ENCODE results near the gene TARS3. TPM values are rescaled to one million over a fixed set of nuclear protein-coding genes. Genes with fewer than 3 reads are reported as not detected.

TARS3 gene
- total and polyA plus RNA-seq, 11 donors = 8.3 to 44.3 (median 32.5) TPM

- H3K4me3 ChIP-seq = no peak overlapping the region
- ATAC-seq (no peak), DNase-seq (no peak)
- H3K27me3 ChIP-seq = no peaks in the 10 kb centered on the region
- peaks cover 0 to 44% (median 25%) of the 10 kb centered on the region in 9 donors for H3K36me3 ChIP-seq
- no peak overlapping the region for H3K27ac ChIP-seq
- no peak for TF ChIP-seq CTCF (IDR thresholded peaks at IDR 0.05)
- TF ChIP-seq POLR2A (IDR thresholded peaks at IDR 0.05) = no peak
- intact Hi-C loops (cut with DNase I) = loop anchor here in 4 of 10 donors (2.0 to 10.0 kb wide), 5 partner anchors 17 to 336 kb away; no protein-coding TSS in a partner anchor
- H3K9me3 ChIP-seq = no peaks in the 10 kb centered on the region
- 84 to 94% (median 90%) methylated on average over 3 of the region's 3 CpGs for WGBS, 4 donors
- H3K4me1 ChIP-seq = peaks cover 2 to 27% (median 16%) of the 10 kb centered on the region in 12 donors
Measured at GRCh38 chr15:101637919-101638318, 86.4 kb downstream of the TARS3 start.

GRCh38 chr15:101637516-101637915 is 86.8 kb downstream of the TARS3 start:
- Histone ChIP-seq H3K4me1 (peaks cover 2 to 24% (median 16%) of the 10 kb centered on the region in 12 donors), H3K9me3 (no peaks in the 10 kb centered on the region), H3K36me3 (peaks cover 0 to 40% (median 20%) of the 10 kb centered on the region in 9 donors), H3K27me3 (no peaks in the 10 kb centered on the region), H3K4me3 (no peak overlapping the region), H3K27ac (no peak overlapping the region)
- WGBS, 4 donors = 87 to 92% (median 89%) methylated on average over 6 of the region's 6 CpGs
- TF ChIP-seq CTCF (IDR thresholded peaks at IDR 0.05) = no peak
- TF ChIP-seq POLR2A (IDR thresholded peaks at IDR 0.05) = no peak
- DNase-seq (no peak), ATAC-seq (no peak)
- intact Hi-C loops (cut with DNase I) = loop anchor here in 4 of 10 donors (5.0 to 10.0 kb wide), 4 partner anchors 143 to 335 kb away; no protein-coding TSS in a partner anchor

GRCh38 chr15:101637038-101637437 is 87.2 kb downstream of the TARS3 start:
- Histone ChIP-seq H3K9me3 (no peaks in the 10 kb centered on the region), H3K4me1 (peaks cover 2 to 19% (median 13%) of the 10 kb centered on the region in 12 donors), H3K27ac (no peak overlapping the region), H3K27me3 (no peaks in the 10 kb centered on the region), H3K36me3 (peaks cover 0 to 36% (median 17%) of the 10 kb centered on the region in 9 donors), H3K4me3 (no peak overlapping the region)
- 79 to 88% (median 85%) methylated on average over 3 of the region's 3 CpGs for WGBS, 4 donors
- DNase-seq = no peak
- intact Hi-C loops (cut with DNase I) = loop anchor here in 4 of 10 donors (5.0 to 10.0 kb wide), 4 partner anchors 142 to 335 kb away; no protein-coding TSS in a partner anchor
- no peak for TF ChIP-seq CTCF (IDR thresholded peaks at IDR 0.05)
- no peak for TF ChIP-seq POLR2A (IDR thresholded peaks at IDR 0.05)
- ATAC-seq = no peak

GRCh38 chr15:101635944-101636727 is 88.1 kb downstream of the TARS3 start:
- intact Hi-C loops (cut with DNase I) = loop anchor here in 4 of 10 donors (5.0 to 10.0 kb wide), 4 partner anchors 141 to 334 kb away; no protein-coding TSS in a partner anchor
- WGBS, 4 donors = 70 to 85% (median 76%) methylated on average over 7 of the region's 7 CpGs
- Histone ChIP-seq H3K36me3 (peaks cover 0 to 28% (median 17%) of the 10 kb centered on the region in 9 donors), H3K27ac (no peak overlapping the region), H3K4me3 (no peak overlapping the region), H3K27me3 (no peaks in the 10 kb centered on the region), H3K9me3 (no peaks in the 10 kb centered on the region), H3K4me1 (peaks cover 0 to 11% (median 8%) of the 10 kb centered on the region in 12 donors)
- TF ChIP-seq CTCF (IDR thresholded peaks at IDR 0.05) = no peak
- TF ChIP-seq POLR2A (IDR thresholded peaks at IDR 0.05) = no peak
- DNase-seq = no peak
- peak; percentile 21 to 65 (median 48) for ATAC-seq

Data from heart left ventricle (tissue), 16 donors.